Liver (tissue), 9 donors: ENCODE results near the gene MEGF10. TPM values are rescaled to one million over a fixed set of nuclear protein-coding genes. Genes with fewer than 3 reads are reported as not detected.
"Not testable (repeated sequence)": the region's sequence is repeated elsewhere in the genome, so short reads cannot be mapped to it uniquely, and the experiment has no call there.

ENCODE experiments used
- DNase-seq: peaks from one replicate; pipeline ENCODE4 v3.0.0-alpha.2; 2017; ENCODE audit warnings: low spot score
- H3K27ac ChIP-seq, 2 donors: one replicate each; pipeline ENCODE4 v1.7.0; 2013; ENCODE audit warnings: inconsistent platforms in 2 of 2, low read length in 2 of 2, control low read depth in 1 of 2, low read depth in 1 of 2, mild to moderate bottlenecking in 1 of 2
- H3K27me3 ChIP-seq, 4 donors: one replicate each; pipeline versions ENCODE4 v1.6.1 to v1.7.0; 2013; ENCODE audit warnings: low read length in 3 of 4, inconsistent platforms in 1 of 4, mild to moderate bottlenecking in 1 of 4, moderate library complexity in 1 of 4; ENCODE audit not compliant: control insufficient read depth in 4 of 4, insufficient read depth in 4 of 4
- H3K36me3 ChIP-seq, 4 donors: one replicate each; pipeline versions ENCODE4 v1.6.1 to v1.7.0; 2013; ENCODE audit warnings: low read length in 3 of 4, mild to moderate bottlenecking in 3 of 4, low read depth in 1 of 4, moderate library complexity in 1 of 4; ENCODE audit not compliant: control insufficient read depth in 4 of 4, insufficient read depth in 3 of 4
- H3K4me1 ChIP-seq, 4 donors: one replicate each; pipeline versions ENCODE4 v1.6.1 to v1.7.0; 2013; ENCODE audit warnings: low read length in 3 of 4, mild to moderate bottlenecking in 3 of 4, moderate library complexity in 1 of 4; ENCODE audit not compliant: control insufficient read depth in 4 of 4, insufficient read depth in 4 of 4
- H3K4me3 ChIP-seq, 3 donors: one replicate each; pipeline versions ENCODE4 v1.6.1 to v1.7.0; 2013; ENCODE audit warnings: low read length in 3 of 3, control low read depth in 1 of 3, low read depth in 1 of 3, mild to moderate bottlenecking in 1 of 3
- H3K9ac ChIP-seq, 2 donors: one replicate each; pipeline ENCODE4 v1.7.0; 2013; ENCODE audit warnings: low read length in 2 of 2, mild to moderate bottlenecking in 2 of 2, moderate library complexity in 2 of 2, control low read depth in 1 of 2, low read depth in 1 of 2
- H3K9me3 ChIP-seq, 4 donors: one replicate each; pipeline versions ENCODE4 v1.6.1 to v1.7.0; 2013; ENCODE audit warnings: low read length in 3 of 4; ENCODE audit not compliant: control insufficient read depth in 4 of 4
- FOXA2 ChIP-seq: IDR thresholded peaks from 2 replicates; pipeline ENCODE4 v1.6.1; 2016; ENCODE audit warnings: antibody characterized with exemption
- HNF4G ChIP-seq: IDR thresholded peaks from 2 replicates; pipeline ENCODE4 v1.6.1; 2016; ENCODE audit warnings: antibody characterized with exemption
- NR2F2 ChIP-seq: IDR thresholded peaks from 2 replicates; pipeline ENCODE4 v1.6.1; 2016; ENCODE audit warnings: antibody characterized with exemption
- SP1 ChIP-seq: IDR thresholded peaks from 2 replicates; pipeline ENCODE4 v1.6.1; 2018; ENCODE audit warnings: antibody characterized with exemption, mild to moderate bottlenecking
- YY1 ChIP-seq: IDR thresholded peaks from 2 replicates; pipeline ENCODE4 v1.6.1; 2016; ENCODE audit warnings: antibody characterized with exemption, mild to moderate bottlenecking
- WGBS: extraction: QIAGEN DNeasy Blood & Tissue Kit; methylation state at CpG from one replicate; pipeline ENCODE4 v1.1.7; 2013; 5-methylcytosine and 5-hydroxymethylcytosine counted together
- polyA plus RNA-seq, 2 donors: library from polyadenylated mRNA; stranded (reverse) in 1 of 2; unstranded in 1 of 2; fragments of 200-250 nt in 1 of 2; fragments of >200 nt in 1 of 2; fragmentation: Nextera tagmentation in 1 of 2; extraction: Ambion mirVana in 1 of 2; gene quantifications; one replicate each; pipeline versions ENCODE4 v1.2.1 to v1.2.3, GENCODE V29; 2013 to 2015
- total RNA-seq, 2 donors: library from RNA; depleted of rRNA; stranded (reverse); fragments of >200 nt; gene quantifications; one replicate each; pipeline ENCODE4 v1.2.3, GENCODE V29; 2014
- TF ChIP-seq, protein P1 (sequence below): fragments of 150-350 bp; IDR thresholded peaks from 2 replicates; pipeline ENCODE4 v1.5.1; 2017; ENCODE audit warnings: improper control_type of control experiment, low read depth, low read length; ENCODE audit not compliant: missing input control
- TF ChIP-seq, protein P2 (sequence below): IDR thresholded peaks from 2 replicates; pipeline ENCODE4 v1.6.1; 2016; ENCODE audit warnings: antibody characterized with exemption
- TF ChIP-seq, protein P3 (sequence below): IDR thresholded peaks from 2 replicates; pipeline ENCODE4 v1.6.1; 2016; ENCODE audit warnings: antibody characterized with exemption, mild to moderate bottlenecking
- donor health status: healthy.
- donor health status: healthy.
- donor health status: healthy.
- donor health status: healthy.
- donor health status: healthy.

MEGF10 gene
- total and polyA plus RNA-seq, 4 donors: 0.05 to 1.0 (median 0.33) TPM; not detected in 1

DNA sequence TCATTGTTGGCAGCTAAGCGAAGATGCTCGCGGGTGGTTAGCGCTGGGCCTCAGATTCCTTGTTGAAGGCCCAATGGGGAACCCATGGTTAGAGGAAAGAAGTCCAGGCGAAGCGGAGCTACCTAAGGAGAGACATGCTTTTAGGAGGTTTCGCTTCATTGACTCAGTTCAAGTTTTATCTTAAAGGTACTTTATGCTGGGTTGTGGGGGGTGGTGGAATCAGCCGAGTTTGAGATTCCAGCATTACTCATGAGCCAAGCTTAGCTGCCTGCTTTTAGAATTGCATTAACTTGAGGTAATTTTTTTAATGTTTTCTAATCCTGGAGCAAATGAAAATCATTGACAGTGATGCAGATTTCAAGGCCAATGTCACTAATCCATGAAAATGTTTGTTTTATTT is 16.1 kb downstream of the MEGF10 start (continued):
- TF ChIP-seq, protein P1, sequence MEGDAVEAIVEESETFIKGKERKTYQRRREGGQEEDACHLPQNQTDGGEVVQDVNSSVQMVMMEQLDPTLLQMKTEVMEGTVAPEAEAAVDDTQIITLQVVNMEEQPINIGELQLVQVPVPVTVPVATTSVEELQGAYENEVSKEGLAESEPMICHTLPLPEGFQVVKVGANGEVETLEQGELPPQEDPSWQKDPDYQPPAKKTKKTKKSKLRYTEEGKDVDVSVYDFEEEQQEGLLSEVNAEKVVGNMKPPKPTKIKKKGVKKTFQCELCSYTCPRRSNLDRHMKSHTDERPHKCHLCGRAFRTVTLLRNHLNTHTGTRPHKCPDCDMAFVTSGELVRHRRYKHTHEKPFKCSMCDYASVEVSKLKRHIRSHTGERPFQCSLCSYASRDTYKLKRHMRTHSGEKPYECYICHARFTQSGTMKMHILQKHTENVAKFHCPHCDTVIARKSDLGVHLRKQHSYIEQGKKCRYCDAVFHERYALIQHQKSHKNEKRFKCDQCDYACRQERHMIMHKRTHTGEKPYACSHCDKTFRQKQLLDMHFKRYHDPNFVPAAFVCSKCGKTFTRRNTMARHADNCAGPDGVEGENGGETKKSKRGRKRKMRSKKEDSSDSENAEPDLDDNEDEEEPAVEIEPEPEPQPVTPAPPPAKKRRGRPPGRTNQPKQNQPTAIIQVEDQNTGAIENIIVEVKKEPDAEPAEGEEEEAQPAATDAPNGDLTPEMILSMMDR: no peak

DNA sequence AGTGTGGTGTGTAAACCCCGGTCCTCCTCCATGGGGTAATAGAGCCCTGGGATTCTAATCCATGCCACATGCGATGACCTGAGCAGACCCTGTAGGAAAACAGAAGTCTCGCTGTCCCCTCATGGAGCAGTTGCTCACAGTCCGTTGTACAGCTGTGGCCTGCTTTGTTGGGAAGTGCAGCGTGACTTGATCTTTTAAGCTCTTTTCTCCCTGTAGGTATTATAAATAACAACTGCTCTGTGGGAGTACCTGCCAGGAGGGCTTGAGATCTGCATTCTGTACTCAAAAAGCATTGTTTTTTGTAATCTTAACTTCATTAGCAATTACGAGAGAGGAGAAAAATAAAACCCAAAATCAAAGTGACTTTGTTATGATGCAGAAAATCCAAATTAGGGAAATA is 17.3 kb downstream of the MEGF10 start:
- WGBS: 90% methylated on average over 6 of the region's 6 CpGs
- H3K4me3 ChIP-seq: no peak overlapping the region
- no peak for TF ChIP-seq NR2F2
- TF ChIP-seq, protein P2, sequence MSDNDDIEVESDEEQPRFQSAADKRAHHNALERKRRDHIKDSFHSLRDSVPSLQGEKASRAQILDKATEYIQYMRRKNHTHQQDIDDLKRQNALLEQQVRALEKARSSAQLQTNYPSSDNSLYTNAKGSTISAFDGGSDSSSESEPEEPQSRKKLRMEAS: no peak
- no peak for TF ChIP-seq SP1
- H3K36me3 ChIP-seq: no peaks in the 10 kb centered on the region
- H3K9ac ChIP-seq: no peak overlapping the region
- H3K27me3 ChIP-seq: no peaks in the 10 kb centered on the region
- DNase-seq: no peak
- H3K4me1 ChIP-seq: no peaks in the 10 kb centered on the region
- H3K27ac ChIP-seq: no peak overlapping the region
- no peaks in the 10 kb centered on the region for H3K9me3 ChIP-seq

DNA sequence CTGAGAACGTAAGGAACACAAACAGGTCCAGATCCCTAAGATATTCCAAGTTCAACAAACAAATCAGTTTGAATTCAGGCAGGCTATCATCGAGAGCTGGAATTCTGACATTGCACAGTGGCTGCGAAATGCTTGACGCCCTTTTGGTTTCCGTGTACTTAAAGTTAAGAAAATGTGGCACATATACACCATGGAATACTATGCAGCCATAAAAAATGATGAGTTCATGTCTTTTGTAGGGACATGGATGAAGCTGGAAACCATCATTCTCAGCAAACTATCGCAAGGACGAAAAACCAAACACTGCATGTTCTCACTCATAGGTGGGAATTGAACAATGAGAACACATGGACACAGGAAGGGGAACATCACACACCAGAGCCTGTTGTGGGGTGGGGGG is 17.7 kb downstream of the MEGF10 start:
- H3K27ac ChIP-seq, H3K9ac ChIP-seq, H3K4me1 ChIP-seq, H3K4me3 ChIP-seq, DNase-seq, H3K36me3 ChIP-seq, H3K27me3 ChIP-seq, H3K9me3 ChIP-seq: not testable (repeated sequence)
- 90% methylated on average over 5 of the region's 7 CpGs for WGBS

DNA sequence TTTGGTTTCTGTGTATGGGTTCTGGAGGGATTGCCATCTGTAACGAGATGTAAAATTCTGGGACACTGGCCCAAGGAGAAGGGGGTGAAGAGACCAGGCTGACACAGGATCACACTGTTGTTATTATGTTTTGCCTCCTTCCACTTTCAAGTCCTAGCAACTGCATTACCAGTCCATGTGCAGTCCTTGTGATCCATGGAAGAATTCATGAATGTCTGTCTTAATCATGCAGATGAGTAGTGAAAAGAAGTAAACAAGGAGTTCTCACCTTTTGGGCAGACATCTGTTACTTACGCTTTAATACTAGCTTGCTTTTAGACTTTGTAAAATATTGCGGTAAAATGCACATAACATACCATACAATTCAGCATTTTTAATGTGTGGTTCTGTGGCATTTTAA is 18.3 kb downstream of the MEGF10 start:
- 67% methylated on average over 3 of the region's 3 CpGs for WGBS
- Histone ChIP-seq H3K9ac (no peak overlapping the region), H3K9me3 (no peaks in the 10 kb centered on the region), H3K4me1 (no peaks in the 10 kb centered on the region), H3K36me3 (no peaks in the 10 kb centered on the region), H3K27me3 (no peaks in the 10 kb centered on the region), H3K4me3 (no peak overlapping the region), H3K27ac (no peak overlapping the region)
- no peak for DNase-seq
- TF ChIP-seq YY1 (no peak), NR2F2 (no peak), HNF4G (no peak), FOXA2 (no peak)
- TF ChIP-seq, protein P3, sequence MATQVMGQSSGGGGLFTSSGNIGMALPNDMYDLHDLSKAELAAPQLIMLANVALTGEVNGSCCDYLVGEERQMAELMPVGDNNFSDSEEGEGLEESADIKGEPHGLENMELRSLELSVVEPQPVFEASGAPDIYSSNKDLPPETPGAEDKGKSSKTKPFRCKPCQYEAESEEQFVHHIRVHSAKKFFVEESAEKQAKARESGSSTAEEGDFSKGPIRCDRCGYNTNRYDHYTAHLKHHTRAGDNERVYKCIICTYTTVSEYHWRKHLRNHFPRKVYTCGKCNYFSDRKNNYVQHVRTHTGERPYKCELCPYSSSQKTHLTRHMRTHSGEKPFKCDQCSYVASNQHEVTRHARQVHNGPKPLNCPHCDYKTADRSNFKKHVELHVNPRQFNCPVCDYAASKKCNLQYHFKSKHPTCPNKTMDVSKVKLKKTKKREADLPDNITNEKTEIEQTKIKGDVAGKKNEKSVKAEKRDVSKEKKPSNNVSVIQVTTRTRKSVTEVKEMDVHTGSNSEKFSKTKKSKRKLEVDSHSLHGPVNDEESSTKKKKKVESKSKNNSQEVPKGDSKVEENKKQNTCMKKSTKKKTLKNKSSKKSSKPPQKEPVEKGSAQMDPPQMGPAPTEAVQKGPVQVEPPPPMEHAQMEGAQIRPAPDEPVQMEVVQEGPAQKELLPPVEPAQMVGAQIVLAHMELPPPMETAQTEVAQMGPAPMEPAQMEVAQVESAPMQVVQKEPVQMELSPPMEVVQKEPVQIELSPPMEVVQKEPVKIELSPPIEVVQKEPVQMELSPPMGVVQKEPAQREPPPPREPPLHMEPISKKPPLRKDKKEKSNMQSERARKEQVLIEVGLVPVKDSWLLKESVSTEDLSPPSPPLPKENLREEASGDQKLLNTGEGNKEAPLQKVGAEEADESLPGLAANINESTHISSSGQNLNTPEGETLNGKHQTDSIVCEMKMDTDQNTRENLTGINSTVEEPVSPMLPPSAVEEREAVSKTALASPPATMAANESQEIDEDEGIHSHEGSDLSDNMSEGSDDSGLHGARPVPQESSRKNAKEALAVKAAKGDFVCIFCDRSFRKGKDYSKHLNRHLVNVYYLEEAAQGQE: no peak
